ENCODE data around the gene NTSR2.

DNA sequence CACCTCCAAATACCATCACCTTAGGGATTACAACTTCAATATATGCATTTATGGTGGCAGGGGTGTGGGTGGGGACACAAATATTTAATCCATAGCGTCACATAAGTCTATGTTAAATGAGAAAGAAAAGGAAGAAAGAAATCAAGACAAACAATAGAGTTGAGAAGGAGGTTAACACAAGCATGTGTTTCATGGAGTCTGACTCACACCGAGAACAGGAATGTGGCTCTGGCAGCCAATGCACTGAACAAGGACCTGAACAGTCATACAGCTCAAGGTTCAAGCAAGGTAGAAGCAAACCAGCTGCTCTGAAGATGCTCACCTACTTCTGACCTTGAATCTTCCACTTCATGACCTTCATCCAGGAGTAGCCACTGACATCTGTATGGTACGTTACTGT is 40.2 kb upstream of the NTSR2 start:
- TF ChIP-seq CTCF (IDR thresholded peaks at IDR 0.05) (no peak), POLR2AphosphoS5 (IDR thresholded peaks at IDR 0.05) (peak in 1 of 3 donors; percentile 58), EP300 (IDR thresholded peaks at IDR 0.05) (no peak), POLR2A (IDR thresholded peaks at IDR 0.05) (no peak)
